Central memory CD8-positive, alpha-beta T cell (primary cell): ENCODE results near the gene TTC28.

Experiments
- ATAC-seq: fragments of 150-1000 bp; cut with Tn5 transposase; replicated peaks from 2 replicates; pipeline ENCODE4 v1.10.0; 2022; ENCODE audit warnings: mild to moderate bottlenecking, moderate FRiP score, moderate number of reproducible peaks; ENCODE audit not compliant: poor library complexity, severe bottlenecking; ENCODE audit errors: extremely low read depth
- DNase-seq, 2 donors: peaks; one replicate each; pipeline ENCODE4 v3.0.0; 2021; ENCODE audit warnings: low spot score in 2 of 2
- H3K27ac Mint-ChIP-seq: one replicate; pipeline ENCODE4 v1.8.0; 2022; ENCODE audit warnings: low read depth, mild to moderate bottlenecking, moderate library complexity, mixed read lengths
- H3K27me3 Mint-ChIP-seq: one replicate; pipeline ENCODE4 v1.8.0; 2022; ENCODE audit warnings: mixed read lengths
- H3K36me3 Mint-ChIP-seq: one replicate; pipeline ENCODE4 v1.8.0; 2022; ENCODE audit warnings: mild to moderate bottlenecking, moderate library complexity, mixed read lengths; ENCODE audit not compliant: insufficient read depth
- H3K4me1 Mint-ChIP-seq: one replicate; pipeline ENCODE4 v1.8.0; 2022; ENCODE audit warnings: mixed read lengths
- H3K4me3 Mint-ChIP-seq: one replicate; pipeline ENCODE4 v1.8.0; 2022; ENCODE audit warnings: mild to moderate bottlenecking, moderate library complexity, mixed read lengths
- H3K9me3 Mint-ChIP-seq: one replicate; pipeline ENCODE4 v1.8.0; 2022; ENCODE audit warnings: mixed read lengths

The TTC28 gene

DNA sequence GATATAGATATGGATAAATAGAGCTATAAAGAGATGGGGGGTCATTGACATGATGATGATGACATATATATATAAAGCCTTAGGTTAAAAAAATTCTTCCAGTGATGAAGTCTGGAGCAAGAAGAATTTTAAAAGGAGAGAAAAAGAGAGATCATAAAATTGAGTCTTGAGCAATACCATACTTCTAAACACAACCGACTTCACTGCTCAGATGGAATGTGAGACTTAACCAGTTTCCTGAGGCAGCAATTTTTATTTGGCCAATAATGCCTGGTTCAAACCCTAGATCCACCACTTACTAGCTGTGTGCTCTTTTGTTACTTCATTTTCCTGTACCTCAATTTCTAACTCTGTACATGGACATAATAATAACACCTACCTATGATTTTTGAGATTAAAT, 229.5 kb downstream of the TTC28 start:
- Mint-ChIP-seq H3K4me3 (no peak overlapping the region), H3K4me1 (no peaks in the 10 kb centered on the region), H3K27ac (no peak overlapping the region), H3K9me3 (no peaks in the 10 kb centered on the region), H3K27me3 (peaks cover 41% of the 10 kb centered on the region), H3K36me3 (no peaks in the 10 kb centered on the region)
- ATAC-seq = no peak
- no peak for DNase-seq

DNA sequence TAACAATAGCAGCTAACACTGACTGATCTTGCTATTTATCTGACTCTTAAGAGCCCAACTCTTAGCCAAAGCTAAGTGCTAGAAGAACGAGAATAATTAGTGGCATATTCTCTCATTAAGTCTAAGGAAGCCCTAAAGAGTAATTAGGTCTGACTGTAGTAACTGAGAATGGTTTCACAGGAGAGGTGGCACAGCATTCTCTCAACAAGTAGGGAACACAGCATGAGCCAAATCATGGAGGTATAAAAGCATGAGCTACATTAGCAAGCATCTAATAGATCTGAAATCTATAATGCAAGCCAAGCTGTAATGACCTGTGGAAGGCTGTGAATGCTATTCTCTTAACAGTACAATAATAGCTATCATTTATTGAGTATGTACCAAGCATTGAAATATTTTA, 230.6 kb downstream of the TTC28 start:
- Mint-ChIP-seq H3K36me3 (no peaks in the 10 kb centered on the region), H3K27ac (no peak overlapping the region), H3K9me3 (no peaks in the 10 kb centered on the region), H3K4me1 (no peaks in the 10 kb centered on the region), H3K4me3 (no peak overlapping the region), H3K27me3 (peaks cover 46% of the 10 kb centered on the region)
- ATAC-seq (no peak), DNase-seq (no peak)

DNA sequence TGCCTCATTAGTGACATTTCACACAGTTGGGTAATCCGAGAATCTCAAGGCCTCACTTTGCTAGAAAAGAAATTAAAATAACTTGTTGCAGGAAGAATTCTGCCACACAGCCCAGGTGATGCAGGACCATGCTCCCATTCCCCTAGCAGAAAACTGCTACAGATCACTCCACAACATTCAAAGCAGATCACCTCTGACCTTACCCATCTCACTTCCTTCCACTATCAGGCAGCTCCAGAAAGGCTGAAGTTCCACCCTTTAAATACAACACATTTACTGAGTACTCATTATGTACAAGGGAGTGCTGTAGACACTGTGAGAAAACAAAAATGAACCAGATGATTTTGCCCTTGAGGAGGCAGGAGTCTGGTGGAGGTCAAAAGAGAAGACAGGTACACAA, 231.0 kb downstream of the TTC28 start:
- H3K4me3 Mint-ChIP-seq = no peak overlapping the region
- ATAC-seq (no peak), DNase-seq (no peak)
- no peaks in the 10 kb centered on the region for H3K36me3 Mint-ChIP-seq
- no peak overlapping the region for H3K27ac Mint-ChIP-seq
- H3K4me1 Mint-ChIP-seq = no peaks in the 10 kb centered on the region
- no peaks in the 10 kb centered on the region for H3K9me3 Mint-ChIP-seq
- H3K27me3 Mint-ChIP-seq = peaks cover 44% of the 10 kb centered on the region

DNA sequence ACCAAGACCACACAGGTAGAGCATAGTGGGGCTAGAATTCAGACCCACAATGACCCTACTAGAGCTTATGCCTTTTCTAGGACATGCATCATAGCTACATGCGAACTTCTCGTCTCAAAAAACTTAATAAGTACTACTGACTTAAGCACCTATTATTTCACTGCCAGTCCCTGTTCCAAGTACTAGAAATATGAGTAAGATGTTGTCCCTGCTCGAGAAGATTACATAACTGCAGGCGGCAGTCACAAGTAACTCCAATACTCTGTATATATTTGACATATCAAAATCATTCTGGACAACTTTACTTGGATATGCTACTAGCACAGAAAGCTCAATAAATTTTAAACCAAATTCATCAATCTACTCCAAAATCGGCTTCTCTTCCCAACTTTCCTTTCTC, 235.0 kb downstream of the TTC28 start:
- Mint-ChIP-seq H3K36me3 (no peaks in the 10 kb centered on the region), H3K27me3 (peaks cover 42% of the 10 kb centered on the region), H3K27ac (no peak overlapping the region), H3K9me3 (no peaks in the 10 kb centered on the region), H3K4me3 (no peak overlapping the region), H3K4me1 (no peaks in the 10 kb centered on the region)
- no peak for ATAC-seq
- DNase-seq = no peak

DNA sequence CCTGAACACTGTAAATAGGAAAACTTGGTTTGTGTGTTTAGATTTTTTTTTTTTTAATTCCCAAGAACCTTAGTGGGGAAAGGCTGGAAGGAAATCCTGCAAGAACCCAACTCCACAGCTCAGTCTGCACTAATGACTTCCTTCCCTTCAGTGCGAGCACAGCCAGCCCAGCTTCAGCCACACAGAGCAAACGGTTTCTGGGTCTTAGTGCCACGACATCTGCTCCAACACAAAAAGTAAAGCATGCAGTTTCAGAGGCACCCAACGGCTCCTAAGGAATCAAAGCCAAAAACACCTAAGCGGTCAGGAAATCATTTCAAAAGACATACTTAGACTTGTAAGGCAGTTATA, 236.1 kb downstream of the TTC28 start:
- Mint-ChIP-seq H3K36me3 (no peaks in the 10 kb centered on the region), H3K27me3 (peaks cover 47% of the 10 kb centered on the region), H3K9me3 (no peaks in the 10 kb centered on the region), H3K27ac (no peak overlapping the region), H3K4me3 (peak overlapping the region; percentile 67), H3K4me1 (no peaks in the 10 kb centered on the region)
- ATAC-seq (no peak), DNase-seq (no peak)

DNA sequence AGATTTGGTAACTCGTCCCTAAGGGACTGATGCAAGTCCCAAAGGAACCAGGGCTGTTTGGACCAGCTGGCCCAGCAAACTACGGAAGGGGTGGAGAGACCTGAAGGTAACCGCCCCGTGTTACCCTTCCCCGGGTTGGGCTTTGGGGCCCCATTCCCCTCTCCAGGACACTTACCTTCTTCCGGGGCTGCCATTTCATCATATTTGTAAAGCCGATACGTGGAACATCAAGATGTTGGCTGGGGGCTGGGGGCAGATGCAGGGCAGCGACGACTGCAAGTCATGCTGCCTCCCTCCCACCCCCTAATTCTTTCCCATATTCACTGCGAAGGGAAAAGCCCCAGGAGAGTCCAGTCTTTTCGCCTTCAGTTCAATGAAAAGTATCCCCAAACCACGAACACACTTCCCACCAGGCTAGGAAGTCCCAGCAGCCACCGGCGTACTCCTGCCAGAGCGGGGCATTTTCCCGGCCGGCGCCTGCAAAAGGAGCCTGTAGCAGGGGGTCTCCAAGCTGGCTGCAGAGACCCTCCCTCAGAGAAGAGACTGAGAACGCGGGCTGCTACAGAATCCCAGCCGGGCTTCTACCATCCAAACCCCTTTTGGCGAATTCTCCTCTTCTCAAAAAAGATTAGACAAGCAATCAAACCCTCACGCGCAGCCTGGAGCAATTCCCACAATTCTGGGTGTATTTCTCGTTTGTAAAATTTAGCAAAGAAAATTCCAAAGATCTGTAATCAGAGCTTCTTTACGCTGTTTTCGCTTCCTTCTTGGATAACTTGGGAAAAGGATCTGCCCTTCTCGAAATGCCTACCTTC, 236.7 kb downstream of the TTC28 start:
- H3K4me1 Mint-ChIP-seq = no peaks in the 10 kb centered on the region
- H3K36me3 Mint-ChIP-seq = no peaks in the 10 kb centered on the region

DNA sequence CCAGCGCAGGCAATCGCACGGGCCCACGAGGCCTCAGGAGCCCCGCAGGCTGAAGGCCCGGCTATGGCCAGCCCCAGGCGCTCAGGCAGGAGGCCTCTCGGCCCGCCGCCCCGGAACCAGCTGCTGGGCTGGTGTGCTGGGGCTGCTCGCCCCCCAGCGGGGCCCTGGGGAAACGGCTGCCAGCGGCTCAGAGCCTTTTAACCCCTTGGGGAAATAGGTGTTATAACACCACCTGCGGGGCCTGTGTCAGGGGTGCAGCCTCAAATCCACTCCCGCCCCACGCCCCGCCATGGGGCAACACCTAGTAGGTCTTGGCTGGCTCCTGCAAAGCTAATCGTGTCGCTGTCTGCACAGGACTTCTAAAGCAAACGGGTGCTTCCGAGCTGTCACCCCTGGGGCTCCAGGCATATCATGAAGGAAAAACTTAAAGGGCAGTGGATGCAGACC, 237.4 kb downstream of the TTC28 start:
- H3K4me3 Mint-ChIP-seq = peak overlapping the region; percentile 67
- DNase-seq (peak in 1 of 2 donors; percentile 14), ATAC-seq (peak; percentile 75)
- H3K27me3 Mint-ChIP-seq = peaks cover 47% of the 10 kb centered on the region
- H3K4me1 Mint-ChIP-seq = no peaks in the 10 kb centered on the region
- no peaks in the 10 kb centered on the region for H3K36me3 Mint-ChIP-seq
- no peak overlapping the region for H3K27ac Mint-ChIP-seq
- no peaks in the 10 kb centered on the region for H3K9me3 Mint-ChIP-seq

More for the DNA sequence above, 236.7 kb downstream of the TTC28 start:
- Mint-ChIP-seq H3K9me3 (no peaks in the 10 kb centered on the region), H3K4me3 (peak overlapping the region; percentile 67), H3K27me3 (peaks cover 47% of the 10 kb centered on the region), H3K27ac (no peak overlapping the region)
- peak; percentile 28 for ATAC-seq
- no peak for DNase-seq

DNA sequence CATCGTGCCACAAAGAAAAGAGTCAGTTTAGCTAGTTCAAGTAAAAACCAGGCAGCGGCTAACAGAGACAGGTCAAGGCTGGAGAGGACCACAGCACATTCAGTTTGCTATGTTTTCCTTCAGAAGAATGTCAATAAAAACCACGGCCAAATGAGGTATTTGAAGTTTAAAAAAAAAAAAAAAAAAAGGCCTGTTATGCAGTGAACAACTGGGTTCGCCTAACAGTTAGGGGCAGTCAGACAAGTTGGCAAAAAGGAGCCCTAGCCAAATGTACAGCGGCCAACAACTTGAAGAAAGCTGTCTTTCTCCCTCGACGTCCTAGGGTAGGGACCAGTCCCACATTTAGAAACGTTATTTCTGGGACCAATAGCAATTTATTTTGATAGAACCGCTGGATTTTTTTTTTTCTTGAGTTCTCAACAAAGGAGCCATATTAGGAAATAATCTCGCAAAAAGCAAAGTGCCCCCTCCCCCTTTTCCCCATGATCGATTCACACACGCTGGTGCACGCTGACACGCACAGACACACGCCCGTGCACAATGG, 237.8 kb downstream of the TTC28 start:
- no peaks in the 10 kb centered on the region for H3K36me3 Mint-ChIP-seq
- H3K27ac Mint-ChIP-seq = no peak overlapping the region
- peaks cover 47% of the 10 kb centered on the region for H3K27me3 Mint-ChIP-seq
- ATAC-seq (no peak), DNase-seq (no peak)
- no peak overlapping the region for H3K4me3 Mint-ChIP-seq
- H3K9me3 Mint-ChIP-seq = no peaks in the 10 kb centered on the region
- no peaks in the 10 kb centered on the region for H3K4me1 Mint-ChIP-seq

DNA sequence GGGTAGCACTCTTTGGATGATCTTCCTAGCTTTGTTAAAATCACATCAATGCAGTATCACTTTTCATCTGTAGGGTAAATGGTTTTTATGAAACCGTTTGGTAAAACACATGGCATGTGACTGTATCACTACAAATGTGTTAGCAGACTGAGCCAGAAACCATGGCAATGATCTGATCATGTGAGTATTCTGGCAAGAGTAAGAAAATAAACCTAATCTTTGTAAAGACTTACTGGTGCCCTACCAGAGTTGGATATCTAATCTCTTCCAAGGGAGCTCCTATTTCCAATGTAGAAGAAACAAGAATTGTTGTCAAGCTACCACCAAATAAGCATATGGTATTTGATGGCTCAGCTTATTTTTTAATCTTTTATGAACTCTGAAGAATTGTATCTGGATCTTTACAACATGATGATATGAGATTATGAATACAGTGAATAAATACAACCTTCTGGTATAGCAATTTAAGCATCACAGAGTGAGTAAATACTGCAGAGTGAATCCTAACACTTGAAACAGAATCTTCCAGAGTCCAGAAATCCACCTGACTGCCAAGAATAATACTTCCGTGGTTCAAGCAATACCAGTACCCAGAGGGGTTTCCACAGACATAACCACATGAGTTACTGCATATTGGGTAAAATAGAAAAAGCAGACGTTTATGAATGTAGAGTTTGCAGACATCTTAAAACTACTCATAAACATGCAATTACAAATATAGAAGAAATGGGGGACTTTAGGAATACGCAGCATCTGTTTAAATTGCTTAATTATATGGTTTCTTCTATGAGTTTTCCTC, 238.8 kb downstream of the TTC28 start:
- Mint-ChIP-seq H3K4me1 (no peaks in the 10 kb centered on the region), H3K9me3 (no peaks in the 10 kb centered on the region), H3K36me3 (no peaks in the 10 kb centered on the region), H3K4me3 (no peak overlapping the region), H3K27ac (no peak overlapping the region), H3K27me3 (peaks cover 38% of the 10 kb centered on the region)
- DNase-seq (no peak), ATAC-seq (no peak)

DNA sequence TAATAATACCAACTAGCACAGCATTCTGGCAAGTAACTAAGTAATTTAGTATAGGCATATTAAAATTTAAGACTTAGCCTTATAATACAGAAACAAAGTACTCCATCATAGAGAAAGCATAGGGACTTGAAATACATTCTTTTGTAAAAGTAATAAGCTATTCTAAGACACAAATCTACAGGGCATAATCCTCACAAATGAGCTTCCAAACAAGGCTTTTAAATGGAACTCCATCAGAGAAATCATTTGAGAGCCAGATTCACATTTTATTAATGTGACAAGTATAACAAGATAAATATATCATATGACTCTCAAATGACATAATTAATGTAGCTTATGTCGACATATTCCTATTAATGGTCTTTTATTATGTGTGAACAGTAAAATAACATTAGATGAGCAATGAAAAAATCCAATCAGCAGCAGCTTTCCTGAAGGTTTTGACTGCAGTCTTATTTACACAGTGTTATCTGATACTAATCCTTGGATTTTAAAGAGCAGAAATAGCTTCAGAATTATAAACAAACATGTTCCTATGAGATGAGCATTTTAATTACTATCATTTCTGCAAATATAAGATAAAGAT, 241.4 kb downstream of the TTC28 start:
- DNase-seq = no peak
- no peaks in the 10 kb centered on the region for H3K4me1 Mint-ChIP-seq
- ATAC-seq = no peak
- H3K27ac Mint-ChIP-seq = no peak overlapping the region
- H3K9me3 Mint-ChIP-seq = no peaks in the 10 kb centered on the region
- H3K36me3 Mint-ChIP-seq = no peaks in the 10 kb centered on the region
- H3K4me3 Mint-ChIP-seq = no peak overlapping the region
- peaks cover 35% of the 10 kb centered on the region for H3K27me3 Mint-ChIP-seq

DNA sequence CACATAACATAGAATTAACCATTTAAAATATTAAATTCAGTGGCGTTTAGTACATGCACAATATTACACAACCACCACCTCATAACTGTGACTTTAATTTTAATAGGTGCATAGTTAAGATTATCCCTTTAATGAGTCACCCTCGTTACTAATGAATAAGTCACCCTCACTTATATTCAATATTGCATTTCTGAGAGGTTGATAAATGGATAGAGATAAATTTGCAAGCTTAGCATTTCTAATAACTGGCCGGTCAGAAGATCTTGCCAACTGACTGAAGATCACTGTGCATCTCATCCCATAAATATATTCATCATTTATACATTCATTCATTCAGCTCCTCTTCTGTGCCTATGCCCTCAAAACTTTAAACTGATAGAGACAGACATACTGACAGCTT, 243.7 kb downstream of the TTC28 start:
- H3K4me1 Mint-ChIP-seq = no peaks in the 10 kb centered on the region
- DNase-seq (no peak), ATAC-seq (no peak)
- no peaks in the 10 kb centered on the region for H3K36me3 Mint-ChIP-seq
- H3K4me3 Mint-ChIP-seq = no peak overlapping the region
- H3K9me3 Mint-ChIP-seq = no peaks in the 10 kb centered on the region
- peaks cover 36% of the 10 kb centered on the region for H3K27me3 Mint-ChIP-seq
- no peak overlapping the region for H3K27ac Mint-ChIP-seq

DNA sequence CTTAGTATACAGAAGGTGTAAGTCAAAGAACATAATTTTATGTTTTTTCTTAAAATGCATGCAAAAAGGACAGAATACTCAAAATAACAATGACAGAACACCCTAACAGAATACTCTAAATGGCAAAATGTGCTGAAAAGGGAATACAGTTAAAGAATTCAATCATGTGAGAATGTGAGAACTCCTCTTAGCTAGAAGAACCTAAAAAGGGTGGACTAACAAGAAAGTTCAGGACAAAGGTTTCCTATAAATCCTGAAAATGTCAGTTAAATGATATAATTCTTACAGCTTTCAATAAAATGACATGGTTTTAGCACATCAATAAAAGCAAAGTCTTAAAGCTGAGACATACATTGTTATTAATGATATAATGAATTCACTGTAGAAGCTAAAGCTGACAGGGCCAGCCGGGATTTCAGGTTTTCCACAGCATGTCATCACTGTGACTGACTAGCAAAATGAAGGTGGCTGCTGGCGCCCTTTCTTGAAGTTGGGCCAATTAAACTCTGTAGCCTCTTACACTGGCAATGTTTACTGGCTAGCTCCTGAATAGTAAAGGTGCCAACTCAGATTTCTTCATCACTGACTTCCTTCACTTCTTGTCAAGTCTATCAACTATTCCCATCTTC, 244.4 kb downstream of the TTC28 start:
- no peak overlapping the region for H3K4me3 Mint-ChIP-seq
- H3K9me3 Mint-ChIP-seq = no peaks in the 10 kb centered on the region
- no peaks in the 10 kb centered on the region for H3K36me3 Mint-ChIP-seq
- no peak for ATAC-seq
- H3K4me1 Mint-ChIP-seq = no peaks in the 10 kb centered on the region
- no peak for DNase-seq
- no peak overlapping the region for H3K27ac Mint-ChIP-seq
- H3K27me3 Mint-ChIP-seq = peaks cover 42% of the 10 kb centered on the region
